MCF 10A (cell line): ENCODE data around the gene COX7C. TPM values are rescaled to one million over a fixed set of nuclear protein-coding genes. Genes with fewer than 3 reads are reported as not detected.

Source experiments
- BruUV-seq: library from RNA; stranded (reverse); fragments of 400-500 nt; replicated peaks from 2 replicates; lab custom pipeline; 2021; lab: Mats Ljungman, UMichigan
- CTCF ChIA-PET: fragments of 300-600 bp; sonication (Branson Sonifier 250); formaldehyde crosslinking; extraction: SDS; loops from one replicate; lab custom pipeline; 2021; ENCODE audit warnings: antibody characterized with exemption, inconsistent platforms; lab: Yijun Ruan, JAX
- POLR2A ChIA-PET: fragments of 300-600, 350-650 bp; sonication (Branson Sonifier 250); formaldehyde crosslinking; extraction: SDS; loops from one replicate; lab custom pipeline; 2020; ENCODE audit warnings: antibody characterized with exemption, inconsistent platforms; lab: Yijun Ruan, JAX
- DNase-seq: peaks from one replicate; pipeline ENCODE4 v3.0.0-alpha.2; 2018; ENCODE audit not compliant: unreplicated experiment
- H3K27ac Mint-ChIP-seq: one replicate; pipeline ENCODE4 v1.8.0; 2022; ENCODE audit warnings: mild to moderate bottlenecking, low read depth, mixed read lengths; ENCODE audit not compliant: unreplicated experiment
- H3K27me3 Mint-ChIP-seq: one replicate; pipeline ENCODE4 v1.8.0; 2022; ENCODE audit warnings: mixed read lengths; ENCODE audit not compliant: insufficient read depth, unreplicated experiment
- H3K36me3 Mint-ChIP-seq: one replicate; pipeline ENCODE4 v1.8.0; 2022; ENCODE audit warnings: mild to moderate bottlenecking, moderate library complexity, mixed read lengths; ENCODE audit not compliant: insufficient read depth, unreplicated experiment
- H3K4me1 Mint-ChIP-seq: one replicate; pipeline ENCODE4 v1.8.0; 2022; ENCODE audit warnings: mixed read lengths; ENCODE audit not compliant: insufficient read depth, unreplicated experiment
- H3K4me3 Mint-ChIP-seq: one replicate; pipeline ENCODE4 v1.8.0; 2022; ENCODE audit warnings: mild to moderate bottlenecking, moderate library complexity, mixed read lengths; ENCODE audit not compliant: unreplicated experiment
- H3K9me3 Mint-ChIP-seq: one replicate; pipeline ENCODE4 v1.8.0; 2022; ENCODE audit warnings: mixed read lengths; ENCODE audit not compliant: unreplicated experiment
- CTCF ChIP-seq: fragments of 200-600 bp; IDR thresholded peaks from one replicate; pipeline ENCODE4 v1.8.0; 2022; ENCODE audit warnings: antibody characterized with exemption, mild to moderate bottlenecking; ENCODE audit not compliant: unreplicated experiment
- intact Hi-C: fragments of 100-400 bp; cut with micrococcal nuclease; formaldehyde crosslinking; loops from 2 replicates; pipeline ENCODE4 v1.14.1; 2022
- total RNA-seq: library from RNA; stranded (reverse); gene quantifications from 2 replicates; pipeline ENCODE4 v1.2.3, GENCODE V29; 2022

The COX7C gene
- total RNA-seq, 1 experiment from 2014 or later: 460 TPM

DNA sequence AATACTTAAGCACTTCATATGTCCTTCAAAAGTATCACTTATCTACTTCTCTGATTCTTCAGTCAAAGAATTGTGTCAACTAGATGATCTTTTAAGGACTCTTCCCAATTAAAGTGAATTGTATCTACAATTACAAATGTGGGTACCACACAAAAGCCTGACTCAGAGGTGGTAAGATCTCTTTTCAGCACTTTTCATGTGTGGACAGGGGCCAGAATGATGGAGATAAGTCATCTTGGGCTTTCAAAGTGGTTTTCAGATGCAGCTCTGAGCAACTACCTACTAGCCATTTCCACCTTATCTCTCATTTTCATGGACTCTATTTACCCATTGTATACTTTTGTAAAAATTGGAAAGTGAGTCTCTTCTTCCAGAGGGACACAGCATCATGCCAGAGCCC, 8.4 kb downstream of the COX7C start:
- ChIA-PET POLR2A (no interaction called here), CTCF (interaction anchor here (0.6 to 0.8 kb wide), 3 partner anchors 12 to 387 kb away, joined by 3 read pairs; no protein-coding TSS in a partner anchor)
- no peak overlapping the region for H3K27ac Mint-ChIP-seq
- DNase-seq: no peak
- peaks cover 40% of the 10 kb centered on the region for H3K27me3 Mint-ChIP-seq
- intact Hi-C loops: no loop called here
- no TSS peak for BruUV-seq
- no peaks in the 10 kb centered on the region for H3K9me3 Mint-ChIP-seq
- H3K4me3 Mint-ChIP-seq: no peak overlapping the region
- no peaks in the 10 kb centered on the region for H3K4me1 Mint-ChIP-seq
- TF ChIP-seq CTCF: no peak
- H3K36me3 Mint-ChIP-seq: peaks cover 19% of the 10 kb centered on the region

DNA sequence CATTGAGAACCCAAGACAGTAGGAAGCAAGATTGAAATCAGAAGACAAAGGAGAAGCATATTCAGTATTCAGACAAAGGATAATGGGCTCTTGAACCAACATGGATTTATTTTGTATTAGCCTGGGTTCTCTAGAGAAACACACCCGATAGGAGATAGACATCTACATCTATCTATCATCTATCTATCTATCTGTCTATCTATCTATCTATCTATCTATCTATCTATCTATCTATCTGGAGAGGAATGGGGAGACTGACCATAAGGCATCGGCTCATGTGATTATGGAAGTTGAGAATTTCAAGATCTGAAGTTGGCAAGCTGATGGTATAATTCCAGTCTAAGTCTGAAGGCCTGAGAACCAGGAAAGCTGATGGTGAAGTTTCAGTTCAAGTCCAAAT, 13.4 kb downstream of the COX7C start:
- ChIA-PET POLR2A (interaction anchor here (0.6 to 1.3 kb wide), 2 partner anchors 12 to 175 kb away, joined by 3 to 4 read pairs; no protein-coding TSS in a partner anchor), CTCF (no interaction called here)
- Mint-ChIP-seq H3K4me1 (no peaks in the 10 kb centered on the region), H3K4me3 (no peak overlapping the region), H3K9me3 (no peaks in the 10 kb centered on the region), H3K27ac (no peak overlapping the region), H3K27me3 (peaks cover 64% of the 10 kb centered on the region), H3K36me3 (no peaks in the 10 kb centered on the region)
- TF ChIP-seq CTCF: no peak
- DNase-seq: no peak
- BruUV-seq: no TSS peak
- intact Hi-C loops: no loop called here

DNA sequence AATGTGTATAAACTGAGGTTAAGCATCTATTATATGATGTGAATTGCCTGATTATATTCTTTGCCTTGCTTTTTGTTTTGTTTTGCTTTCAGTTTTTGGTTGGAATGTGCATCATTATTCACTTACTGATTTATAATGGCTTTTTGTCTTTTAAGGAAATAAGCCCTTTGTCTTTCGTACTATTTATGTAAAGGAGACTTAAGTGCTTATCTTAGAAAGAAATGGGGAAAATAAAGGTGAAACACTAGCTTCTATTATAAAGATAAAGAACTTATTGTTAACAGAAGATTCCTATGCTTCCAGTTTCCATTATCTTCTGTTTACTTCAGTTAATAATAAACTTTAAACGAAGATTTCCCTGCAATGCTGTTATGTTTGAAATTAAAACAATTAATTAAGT, 23.3 kb downstream of the COX7C start:
- no peak overlapping the region for H3K4me3 Mint-ChIP-seq
- H3K36me3 Mint-ChIP-seq: no peaks in the 10 kb centered on the region
- BruUV-seq: no TSS peak
- ChIA-PET CTCF (no interaction called here), POLR2A (no interaction called here)
- no peaks in the 10 kb centered on the region for H3K9me3 Mint-ChIP-seq
- H3K4me1 Mint-ChIP-seq: no peaks in the 10 kb centered on the region
- no peak overlapping the region for H3K27ac Mint-ChIP-seq
- intact Hi-C loops: no loop called here
- H3K27me3 Mint-ChIP-seq: peaks cover 79% of the 10 kb centered on the region
- DNase-seq: no peak
- TF ChIP-seq CTCF: no peak

DNA sequence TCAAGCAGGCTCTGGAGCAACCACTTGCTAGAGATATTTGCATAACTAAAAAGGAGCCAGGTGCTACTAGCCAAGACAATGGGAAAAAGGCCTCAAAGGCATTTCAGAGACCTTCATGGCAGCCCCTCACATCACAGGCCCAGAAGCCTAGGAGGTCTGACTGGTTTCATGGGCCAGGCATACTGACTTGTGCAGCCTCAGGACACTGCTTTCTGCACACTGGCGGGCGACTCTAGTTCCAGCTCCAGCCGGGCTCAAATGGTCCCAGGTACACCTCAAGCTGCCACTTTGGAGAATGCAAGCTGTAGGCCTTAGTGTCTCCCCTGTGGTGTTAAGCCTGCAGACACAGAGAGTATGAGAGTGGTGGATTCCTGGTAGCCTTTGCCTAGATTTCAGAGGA, 27.1 kb downstream of the COX7C start:
- ChIA-PET CTCF (no interaction called here), POLR2A (no interaction called here)
- no peaks in the 10 kb centered on the region for H3K9me3 Mint-ChIP-seq

More for the DNA sequence above, 27.1 kb downstream of the COX7C start:
- no peak for DNase-seq
- no TSS peak for BruUV-seq
- Mint-ChIP-seq H3K27ac (no peak overlapping the region), H3K27me3 (peaks cover 77% of the 10 kb centered on the region), H3K36me3 (no peaks in the 10 kb centered on the region), H3K4me3 (no peak overlapping the region), H3K4me1 (no peaks in the 10 kb centered on the region)
- TF ChIP-seq CTCF: no peak
- intact Hi-C loops: no loop called here
